ENCODE measurements around the gene VPS13A.

The VPS13A gene

GRCh38 chr9:77463151-77463550, 285.8 kb downstream of the VPS13A start:
- no peak for DNase-seq

- no peak for DNase-seq
Observed at GRCh38 chr9:77464661-77465060, 287.3 kb downstream of the VPS13A start.

GRCh38 chr9:77469515-77470231, 292.3 kb downstream of the VPS13A start:
- no peak for DNase-seq
